Activated naive CD4-positive, alpha-beta T cell treated with anti-CD3 and anti-CD28 coated beads, Interleukin-2, amount 50 U/mL, for 24 hours (primary cell): ENCODE measurements around the gene FAM107B.
A peak's percentile ranks its signal among the peaks of the same experiment; 100 is the strongest.

ENCODE experiments used
- H3K27ac Mint-ChIP-seq: one replicate; pipeline ENCODE4 v1.8.0; 2021; ENCODE audit warnings: mild to moderate bottlenecking, mixed read lengths
- H3K27me3 Mint-ChIP-seq: one replicate; pipeline ENCODE4 v1.8.0; 2021; ENCODE audit warnings: mixed read lengths
- H3K36me3 Mint-ChIP-seq: one replicate; pipeline ENCODE4 v1.8.0; 2021; ENCODE audit warnings: mixed read lengths
- H3K4me1 Mint-ChIP-seq: one replicate; pipeline ENCODE4 v1.8.0; 2021; ENCODE audit warnings: mixed read lengths
- H3K4me3 Mint-ChIP-seq: one replicate; pipeline ENCODE4 v1.8.0; 2021; ENCODE audit warnings: mild to moderate bottlenecking, mixed read lengths
- H3K9me3 Mint-ChIP-seq: one replicate; pipeline ENCODE4 v1.8.0; 2021; ENCODE audit warnings: mixed read lengths

FAM107B gene

GRCh38 chr10:14787938-14788337, 13.2 kb upstream of the FAM107B start:
- Mint-ChIP-seq H3K9me3 (peaks cover 10% of the 10 kb centered on the region), H3K27ac (no peak overlapping the region), H3K27me3 (no peaks in the 10 kb centered on the region), H3K36me3 (peaks cover 2% of the 10 kb centered on the region), H3K4me3 (no peak overlapping the region), H3K4me1 (peaks cover 2% of the 10 kb centered on the region)

GRCh38 chr10:14784459-14785055, 9.9 kb upstream of the FAM107B start:
- H3K36me3 Mint-ChIP-seq, result peaks cover 2% of the 10 kb centered on the region
- no peak overlapping the region for H3K27ac Mint-ChIP-seq
- H3K27me3 Mint-ChIP-seq, result no peaks in the 10 kb centered on the region
- H3K4me3 Mint-ChIP-seq, result no peak overlapping the region
- H3K4me1 Mint-ChIP-seq, result peaks cover 7% of the 10 kb centered on the region
- peaks cover 10% of the 10 kb centered on the region for H3K9me3 Mint-ChIP-seq

DNA sequence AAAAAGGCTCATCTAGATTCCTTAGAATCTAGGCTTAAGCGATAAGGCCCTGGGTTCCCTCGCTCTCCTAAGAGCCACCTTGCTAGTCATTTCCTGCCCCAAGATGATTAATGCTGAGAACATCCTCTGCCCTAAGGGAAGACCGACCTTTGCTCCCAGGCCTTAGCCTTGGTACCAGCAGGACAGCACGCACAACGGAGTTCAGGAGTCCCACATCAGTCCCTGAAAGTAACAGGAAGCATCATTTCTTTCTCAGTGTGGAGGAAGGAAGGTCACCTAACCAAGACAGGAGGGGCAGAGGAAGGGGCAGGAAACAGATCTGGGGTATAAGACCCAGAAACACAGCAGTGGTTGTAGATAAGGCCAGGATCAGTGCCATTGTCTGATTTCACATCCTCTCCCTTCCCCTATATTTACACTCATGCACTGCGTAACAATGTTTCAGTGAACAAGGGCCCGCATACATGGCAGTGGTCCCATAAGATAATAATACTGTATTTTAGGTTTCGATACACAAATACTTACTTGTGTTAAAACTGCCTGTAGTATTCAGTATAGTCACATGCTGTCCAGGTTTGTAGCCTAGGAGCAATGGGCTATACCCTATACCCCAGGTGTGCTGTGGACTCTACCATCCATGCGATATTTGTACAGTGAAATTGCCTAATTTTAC, 8.1 kb upstream of the FAM107B start:
- H3K9me3 Mint-ChIP-seq, result peaks cover 10% of the 10 kb centered on the region
- no peak overlapping the region for H3K4me3 Mint-ChIP-seq
- peaks cover 2% of the 10 kb centered on the region for H3K36me3 Mint-ChIP-seq
- H3K27me3 Mint-ChIP-seq, result no peaks in the 10 kb centered on the region
- no peak overlapping the region for H3K27ac Mint-ChIP-seq
- H3K4me1 Mint-ChIP-seq, result peaks cover 13% of the 10 kb centered on the region

DNA sequence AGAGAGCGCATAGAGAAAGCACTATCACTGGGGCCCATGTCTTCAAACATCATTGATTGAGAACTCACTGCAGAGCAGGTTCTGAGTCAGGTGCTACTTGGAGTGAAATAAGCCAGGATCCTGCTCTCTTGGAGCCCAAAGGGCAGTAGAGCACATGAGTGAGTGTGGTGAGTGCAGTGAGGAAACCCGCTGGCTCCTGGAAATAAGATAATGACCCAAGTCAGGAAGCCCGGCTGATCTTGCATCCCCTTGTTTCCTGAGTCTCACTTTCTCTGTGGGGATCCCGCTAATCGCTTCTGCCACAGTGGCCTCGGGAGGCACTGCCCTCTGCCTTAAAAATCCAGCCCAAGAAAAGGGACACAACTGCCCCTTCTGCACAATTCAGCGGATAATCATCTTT, 7.1 kb upstream of the FAM107B start:
- H3K4me1 Mint-ChIP-seq, result peaks cover 13% of the 10 kb centered on the region
- no peaks in the 10 kb centered on the region for H3K27me3 Mint-ChIP-seq
- no peak overlapping the region for H3K4me3 Mint-ChIP-seq
- H3K27ac Mint-ChIP-seq, result no peak overlapping the region
- H3K9me3 Mint-ChIP-seq, result peaks cover 10% of the 10 kb centered on the region
- H3K36me3 Mint-ChIP-seq, result peaks cover 2% of the 10 kb centered on the region

DNA sequence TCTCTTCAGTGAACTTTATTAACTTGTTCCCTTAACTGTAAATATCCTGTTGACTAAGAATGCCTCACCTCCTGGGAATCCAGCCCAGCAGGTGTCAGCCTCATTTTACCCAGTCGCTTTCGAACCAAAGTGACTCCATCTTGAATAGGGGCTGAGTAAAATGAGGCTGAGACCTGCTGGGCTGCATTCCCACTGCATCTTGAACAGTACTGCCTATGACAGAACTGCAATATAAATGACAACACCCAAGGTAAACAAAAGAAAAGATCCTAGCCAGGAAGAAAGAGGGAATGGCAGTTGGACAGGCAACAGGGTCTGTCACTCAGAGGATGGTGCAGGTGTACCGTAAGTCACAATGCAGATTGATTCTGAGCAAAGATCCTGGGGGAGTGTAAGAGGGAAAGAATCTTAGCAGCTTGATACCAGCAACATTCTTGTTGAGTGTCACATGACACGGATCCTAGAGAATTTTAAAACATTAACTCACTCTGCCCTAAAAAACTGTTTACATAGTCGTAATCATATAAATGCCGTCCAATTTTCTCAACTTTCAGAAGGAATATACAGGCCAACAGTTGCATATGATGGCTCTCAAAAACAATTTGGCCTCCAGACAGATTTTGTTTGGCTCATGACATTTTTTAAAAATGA, 4.4 kb upstream of the FAM107B start:
- Mint-ChIP-seq H3K27ac (no peak overlapping the region), H3K27me3 (no peaks in the 10 kb centered on the region)

GRCh38 chr10:14776546-14776945, 1.8 kb upstream of the FAM107B start:
- no peak overlapping the region for H3K4me3 Mint-ChIP-seq
- H3K4me1 Mint-ChIP-seq, result peaks cover 19% of the 10 kb centered on the region
- H3K27ac Mint-ChIP-seq, result no peak overlapping the region
- H3K36me3 Mint-ChIP-seq, result no peaks in the 10 kb centered on the region
- H3K27me3 Mint-ChIP-seq, result no peaks in the 10 kb centered on the region
- H3K9me3 Mint-ChIP-seq, result no peaks in the 10 kb centered on the region

More for the DNA sequence above, 4.4 kb upstream of the FAM107B start:
- Mint-ChIP-seq H3K4me3 (no peak overlapping the region), H3K9me3 (no peaks in the 10 kb centered on the region), H3K4me1 (peaks cover 13% of the 10 kb centered on the region), H3K36me3 (no peaks in the 10 kb centered on the region)

GRCh38 chr10:14775656-14776055, 959 bp upstream of the FAM107B start:
- Mint-ChIP-seq H3K36me3 (no peaks in the 10 kb centered on the region), H3K27me3 (no peaks in the 10 kb centered on the region), H3K4me3 (no peak overlapping the region), H3K9me3 (no peaks in the 10 kb centered on the region), H3K27ac (no peak overlapping the region), H3K4me1 (peaks cover 19% of the 10 kb centered on the region)

- H3K27ac Mint-ChIP-seq, result no peak overlapping the region
- H3K4me3 Mint-ChIP-seq, result no peak overlapping the region
- H3K36me3 Mint-ChIP-seq, result no peaks in the 10 kb centered on the region
These were observed 500 bp downstream of the FAM107B start for GRCh38 chr10:14774214-14774580.

DNA sequence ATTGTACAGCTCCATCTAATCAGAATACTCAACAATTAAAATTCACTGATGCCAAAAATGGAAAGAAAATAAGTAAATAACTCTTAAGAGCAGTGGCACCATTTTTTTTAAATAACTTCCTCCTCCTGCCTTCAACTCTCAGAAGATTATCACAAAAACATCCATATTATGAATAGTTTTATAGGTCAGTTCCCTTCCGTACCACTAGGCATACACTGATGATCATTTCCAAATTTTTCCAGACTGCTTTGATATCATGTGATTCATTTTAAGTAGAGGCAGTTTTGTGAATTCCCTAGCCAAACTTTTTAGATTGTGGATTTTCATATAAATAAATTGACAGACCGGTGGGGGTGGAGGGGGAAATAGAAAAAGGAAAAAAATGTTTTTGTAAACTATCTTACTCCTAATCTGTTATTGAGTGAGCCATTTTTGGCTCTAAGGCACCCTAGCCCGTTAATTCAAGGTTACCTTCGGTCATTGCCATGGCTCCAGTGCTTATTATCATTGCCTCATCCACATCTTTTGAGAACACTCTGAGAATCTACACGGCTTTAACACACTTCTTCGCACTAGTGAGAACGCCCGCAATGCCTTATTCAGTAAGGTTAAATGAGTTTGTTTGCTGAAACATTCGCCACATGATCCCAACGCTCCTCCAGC, 1.0 kb downstream of the FAM107B start:
- Mint-ChIP-seq H3K27ac (peak overlapping the region; percentile 12), H3K4me1 (peaks cover 19% of the 10 kb centered on the region), H3K4me3 (no peak overlapping the region), H3K9me3 (no peaks in the 10 kb centered on the region), H3K36me3 (no peaks in the 10 kb centered on the region), H3K27me3 (no peaks in the 10 kb centered on the region)

More at GRCh38 chr10:14774214-14774580, 500 bp downstream of the FAM107B start:
- no peaks in the 10 kb centered on the region for H3K27me3 Mint-ChIP-seq
- H3K4me1 Mint-ChIP-seq, result peaks cover 19% of the 10 kb centered on the region
- H3K9me3 Mint-ChIP-seq, result no peaks in the 10 kb centered on the region

- no peaks in the 10 kb centered on the region for H3K27me3 Mint-ChIP-seq
- H3K27ac Mint-ChIP-seq, result no peak overlapping the region
- no peaks in the 10 kb centered on the region for H3K36me3 Mint-ChIP-seq
- peaks cover 12% of the 10 kb centered on the region for H3K4me1 Mint-ChIP-seq
- no peaks in the 10 kb centered on the region for H3K9me3 Mint-ChIP-seq
- no peak overlapping the region for H3K4me3 Mint-ChIP-seq
These were observed 2.3 kb downstream of the FAM107B start for GRCh38 chr10:14772399-14772798.

- Mint-ChIP-seq H3K4me1 (peaks cover 12% of the 10 kb centered on the region), H3K9me3 (no peaks in the 10 kb centered on the region), H3K36me3 (no peaks in the 10 kb centered on the region), H3K27ac (no peak overlapping the region), H3K4me3 (no peak overlapping the region), H3K27me3 (no peaks in the 10 kb centered on the region)
These were observed 3.8 kb downstream of the FAM107B start for GRCh38 chr10:14770927-14771326.

- no peaks in the 10 kb centered on the region for H3K36me3 Mint-ChIP-seq
- no peak overlapping the region for H3K27ac Mint-ChIP-seq
- no peaks in the 10 kb centered on the region for H3K9me3 Mint-ChIP-seq
- no peak overlapping the region for H3K4me3 Mint-ChIP-seq
- no peaks in the 10 kb centered on the region for H3K27me3 Mint-ChIP-seq
- peaks cover 8% of the 10 kb centered on the region for H3K4me1 Mint-ChIP-seq
These were observed 13.3 kb downstream of the FAM107B start for GRCh38 chr10:14761372-14761771.

GRCh38 chr10:14758994-14759664, 15.6 kb downstream of the FAM107B start:
- Mint-ChIP-seq H3K9me3 (no peaks in the 10 kb centered on the region), H3K36me3 (no peaks in the 10 kb centered on the region), H3K4me3 (no peak overlapping the region), H3K4me1 (peaks cover 8% of the 10 kb centered on the region), H3K27me3 (no peaks in the 10 kb centered on the region), H3K27ac (no peak overlapping the region)

DNA sequence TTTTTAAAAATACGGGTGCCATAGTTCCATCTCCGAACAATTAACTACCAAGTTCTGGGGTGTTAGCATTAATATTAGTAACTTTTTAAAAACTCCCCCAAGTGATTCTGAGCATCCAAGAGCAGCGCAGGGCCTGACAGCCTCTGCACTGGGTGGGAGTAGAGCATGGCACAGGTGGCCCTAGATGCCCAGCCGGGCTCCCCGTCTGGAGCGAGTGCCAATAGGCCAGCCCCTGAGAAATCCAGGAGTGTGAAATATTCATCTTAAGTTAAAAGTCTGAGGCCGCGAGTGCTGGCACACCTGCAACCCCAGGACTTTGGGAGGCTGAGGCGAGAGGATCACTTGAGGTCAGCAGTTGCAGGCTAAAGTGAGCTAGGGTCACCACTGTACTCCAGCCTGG, 16.2 kb downstream of the FAM107B start:
- Mint-ChIP-seq H3K27me3 (no peaks in the 10 kb centered on the region), H3K4me3 (no peak overlapping the region), H3K27ac (no peak overlapping the region), H3K9me3 (no peaks in the 10 kb centered on the region), H3K36me3 (no peaks in the 10 kb centered on the region), H3K4me1 (peaks cover 8% of the 10 kb centered on the region)

DNA sequence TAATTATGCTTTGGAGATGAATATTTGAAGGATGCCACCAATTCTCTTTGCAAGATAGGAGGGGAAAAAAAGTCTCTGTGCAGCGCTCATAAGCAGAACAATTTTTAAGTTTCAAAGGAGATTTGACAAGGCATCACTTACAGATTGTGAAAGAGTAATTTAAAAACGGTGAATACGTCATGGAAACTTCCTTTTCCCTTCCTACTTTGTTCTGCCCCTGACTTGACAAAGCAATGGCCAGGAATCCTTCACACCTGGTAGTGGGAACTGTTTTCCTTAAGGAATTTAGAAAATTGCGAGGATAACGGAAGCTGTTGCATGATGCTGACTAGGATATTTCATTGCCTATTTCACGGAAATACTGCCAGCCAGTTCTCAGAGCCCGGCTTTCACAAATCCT, 16.7 kb downstream of the FAM107B start:
- no peaks in the 10 kb centered on the region for H3K27me3 Mint-ChIP-seq
- no peaks in the 10 kb centered on the region for H3K9me3 Mint-ChIP-seq
- H3K4me1 Mint-ChIP-seq, result peaks cover 8% of the 10 kb centered on the region
- H3K4me3 Mint-ChIP-seq, result peak overlapping the region; percentile 13
- no peak overlapping the region for H3K27ac Mint-ChIP-seq
- no peaks in the 10 kb centered on the region for H3K36me3 Mint-ChIP-seq
